ENCODE measurements around the gene SCG3. TPM values are rescaled to one million over a fixed set of nuclear protein-coding genes. Genes with fewer than 3 reads are reported as not detected.

Gene SCG3
- total RNA-seq, 4 donors from 2014 or later: 0.41 TPM; not detected in 3

- H3K27me3 ChIP-seq: no peaks in the 10 kb centered on the region
- no peaks in the 10 kb centered on the region for H3K9me3 ChIP-seq
- H3K4me3 ChIP-seq: no peak overlapping the region
- no peaks in the 10 kb centered on the region for H3K4me1 ChIP-seq
- intact Hi-C loops (cut with DNase I; ENCODE audit: low total_unique reads): no loop called here
- DNase-seq: no peak
- no peaks in the 10 kb centered on the region for H3K36me3 ChIP-seq
- TF ChIP-seq POLR2A (IDR thresholded peaks at IDR 0.05) (no peak), CTCF (IDR thresholded peaks at IDR 0.05) (no peak)
- no peak overlapping the region for H3K27ac ChIP-seq
Measured at GRCh38 chr15:51667478-51667877, 13.8 kb upstream of the SCG3 start.

- TF ChIP-seq POLR2A (IDR thresholded peaks at IDR 0.05) (no peak), CTCF (IDR thresholded peaks at IDR 0.05) (no peak)
- H3K27ac ChIP-seq: no peak overlapping the region
- intact Hi-C loops (cut with DNase I; ENCODE audit: low total_unique reads): no loop called here
- no peaks in the 10 kb centered on the region for H3K27me3 ChIP-seq
- no peak for DNase-seq
- H3K4me3 ChIP-seq: no peak overlapping the region
- H3K36me3 ChIP-seq: no peaks in the 10 kb centered on the region
- no peaks in the 10 kb centered on the region for H3K9me3 ChIP-seq
- H3K4me1 ChIP-seq: no peaks in the 10 kb centered on the region
Measured at GRCh38 chr15:51668446-51668845, 12.9 kb upstream of the SCG3 start.

GRCh38 chr15:51669381-51669780 lies 11.9 kb upstream of the SCG3 start:
- Histone ChIP-seq H3K27me3 (no peaks in the 10 kb centered on the region), H3K36me3 (no peaks in the 10 kb centered on the region), H3K9me3 (no peaks in the 10 kb centered on the region), H3K4me1 (no peaks in the 10 kb centered on the region), H3K27ac (no peak overlapping the region), H3K4me3 (no peak overlapping the region)
- TF ChIP-seq CTCF (IDR thresholded peaks at IDR 0.05) (no peak), POLR2A (IDR thresholded peaks at IDR 0.05) (no peak)
- DNase-seq: no peak
- intact Hi-C loops (cut with DNase I; ENCODE audit: low total_unique reads): no loop called here

GRCh38 chr15:51672155-51672687 lies 9.1 kb upstream of the SCG3 start:
- Histone ChIP-seq H3K4me1 (no peaks in the 10 kb centered on the region), H3K27me3 (no peaks in the 10 kb centered on the region), H3K27ac (no peak overlapping the region), H3K36me3 (no peaks in the 10 kb centered on the region), H3K4me3 (no peak overlapping the region), H3K9me3 (no peaks in the 10 kb centered on the region)
- TF ChIP-seq POLR2A (IDR thresholded peaks at IDR 0.05) (no peak), CTCF (IDR thresholded peaks at IDR 0.05) (no peak)
- intact Hi-C loops (cut with DNase I; ENCODE audit: low total_unique reads): no loop called here
- DNase-seq: no peak

- intact Hi-C loops (cut with DNase I; ENCODE audit: low total_unique reads): no loop called here
- H3K27ac ChIP-seq: no peak overlapping the region
- no peaks in the 10 kb centered on the region for H3K36me3 ChIP-seq
- H3K9me3 ChIP-seq: no peaks in the 10 kb centered on the region
- TF ChIP-seq POLR2A (IDR thresholded peaks at IDR 0.05): no peak
- TF ChIP-seq CTCF (IDR thresholded peaks at IDR 0.05): no peak
- no peaks in the 10 kb centered on the region for H3K4me1 ChIP-seq
- no peaks in the 10 kb centered on the region for H3K27me3 ChIP-seq
- H3K4me3 ChIP-seq: no peak overlapping the region
- no peak for DNase-seq
Measured at GRCh38 chr15:51672913-51673857, 8.1 kb upstream of the SCG3 start.
